A673 (cell line): ENCODE measurements around the gene UST.

Experiments
- CTCF ChIP-seq: fragments of 300-800, 200-600 bp; sonication (generic); conservative IDR thresholded peaks from 2 replicates; pipeline ENCODE4 v1.5.1; 2017; ENCODE audit warnings: low read depth, mild to moderate bottlenecking, antibody characterized with exemption, low read length, moderate library complexity, mixed read lengths
- EZH2 ChIP-seq: fragments of 200-600 bp; sonication (generic); IDR thresholded peaks from 2 replicates; pipeline ENCODE4 v1.6.1; 2017; ENCODE audit warnings: borderline replicate concordance, low read depth, mild to moderate bottlenecking, mixed read lengths, antibody characterized with exemption, low read length; ENCODE audit not compliant: poor library complexity, severe bottlenecking

- TF ChIP-seq CTCF, result no peak
- no peak for TF ChIP-seq EZH2
Measured at GRCh38 chr6:148888856-148889255, 142.0 kb downstream of the UST start.
